CD4-positive, alpha-beta T cell treated with Interleukin-6 at 100 ng/mL for 8 hours (primary cell): ENCODE data around the gene DNAH9.

Experiments
- DNase-seq: peaks from one replicate; pipeline ENCODE4 v3.0.0-alpha.2; 2020; ENCODE audit warnings: mixed read lengths, low spot score

The DNAH9 gene

GRCh38 chr17:11768981-11769380, 170.7 kb downstream of the DNAH9 start:
- DNase-seq = no peak

DNA sequence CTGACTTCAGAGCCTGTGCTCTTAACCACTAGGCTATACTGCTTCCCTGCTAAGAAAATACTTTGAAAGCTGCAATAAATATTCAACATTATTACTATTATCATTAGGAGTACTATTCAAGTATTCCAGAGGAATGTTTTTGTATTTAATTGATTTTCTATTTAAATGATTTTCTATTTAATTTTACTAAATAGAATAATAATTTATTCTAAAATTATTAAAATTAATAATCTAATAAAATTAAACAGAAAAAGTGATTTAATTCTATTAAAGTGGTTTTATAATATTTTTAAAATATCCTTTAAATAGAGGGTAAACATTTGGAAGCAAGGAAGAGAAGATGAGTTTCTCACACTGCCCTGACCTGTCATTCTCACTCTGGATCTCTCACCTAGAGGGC, 173.8 kb downstream of the DNAH9 start:
- no peak for DNase-seq

DNA sequence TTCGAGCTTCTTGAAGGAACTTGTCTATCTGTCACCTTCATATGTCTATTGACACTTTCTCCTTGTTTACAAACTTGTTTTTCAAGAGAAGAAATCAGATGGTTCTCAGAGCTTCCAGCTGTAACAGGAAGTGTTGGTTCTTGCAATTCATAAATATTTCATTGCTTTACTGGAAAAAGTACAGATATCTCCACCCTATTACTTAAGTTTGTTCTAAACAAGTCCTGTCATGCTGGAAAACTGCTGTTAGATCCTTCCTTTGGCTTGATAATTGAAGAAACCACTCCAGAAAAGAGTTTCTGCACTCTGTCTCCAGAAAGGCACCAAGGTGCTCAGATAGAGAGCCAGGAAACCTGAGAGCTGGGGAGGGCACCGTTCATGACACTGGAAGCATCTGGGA, 181.6 kb downstream of the DNAH9 start:
- no peak for DNase-seq

GRCh38 chr17:11780621-11781020, 182.4 kb downstream of the DNAH9 start:
- DNase-seq = no peak

- DNase-seq = no peak
Observed at GRCh38 chr17:11786711-11787438, 188.6 kb downstream of the DNAH9 start.

DNA sequence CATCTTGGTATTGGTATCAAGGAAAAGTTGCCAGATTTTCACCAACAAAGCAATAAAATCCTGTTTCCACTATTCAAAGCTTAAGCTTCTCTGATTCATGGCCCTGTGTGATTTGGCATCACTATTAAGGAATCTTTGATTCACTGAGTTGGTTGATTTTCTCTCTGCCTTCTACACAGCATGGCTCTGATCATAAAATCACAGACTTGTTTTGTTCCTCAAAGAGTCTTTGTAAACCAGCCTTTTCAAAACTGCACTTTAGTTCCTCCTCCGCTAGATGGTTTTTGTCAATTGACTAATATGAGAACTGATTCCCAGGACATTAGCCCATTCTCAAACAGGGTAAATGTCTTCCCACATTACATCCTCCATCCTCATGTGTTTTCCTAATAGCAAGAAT, 197.6 kb downstream of the DNAH9 start:
- DNase-seq = no peak

GRCh38 chr17:11797803-11798202, 199.5 kb downstream of the DNAH9 start:
- no peak for DNase-seq

DNA sequence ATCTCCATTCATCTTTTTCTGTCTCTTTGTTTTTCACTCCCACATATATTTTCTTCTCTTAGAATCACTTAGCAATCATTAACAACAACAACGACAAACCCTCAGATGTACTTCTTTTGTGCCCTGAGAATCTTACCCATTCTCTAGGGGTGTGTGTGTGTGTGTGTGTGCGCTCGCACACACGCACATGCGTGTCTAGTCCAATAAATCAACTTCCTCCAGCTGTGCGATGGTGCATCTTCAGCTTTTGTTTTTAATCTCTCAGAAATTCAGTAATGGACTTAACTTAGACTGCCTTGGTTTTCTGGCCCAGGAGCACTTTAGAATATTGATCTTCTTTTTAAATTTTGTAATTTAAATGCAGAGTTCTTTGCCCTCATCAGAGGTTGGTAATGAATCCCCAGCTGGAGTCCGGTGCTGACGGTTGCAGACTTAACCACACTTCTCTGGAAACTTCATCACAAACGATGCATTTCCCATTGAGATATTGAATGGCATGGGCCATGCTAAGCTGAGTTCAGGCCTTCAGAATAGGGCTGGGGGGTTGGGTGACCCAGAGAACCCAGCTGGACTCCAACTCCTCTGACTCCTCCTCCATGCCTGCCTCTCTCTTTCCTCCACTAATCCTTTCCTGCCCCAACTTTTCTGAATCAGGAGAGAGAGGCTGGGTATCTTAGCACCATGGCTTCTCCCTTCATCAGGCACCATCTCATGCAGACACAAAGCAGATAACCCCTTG, 205.1 kb downstream of the DNAH9 start:
- no peak for DNase-seq

DNA sequence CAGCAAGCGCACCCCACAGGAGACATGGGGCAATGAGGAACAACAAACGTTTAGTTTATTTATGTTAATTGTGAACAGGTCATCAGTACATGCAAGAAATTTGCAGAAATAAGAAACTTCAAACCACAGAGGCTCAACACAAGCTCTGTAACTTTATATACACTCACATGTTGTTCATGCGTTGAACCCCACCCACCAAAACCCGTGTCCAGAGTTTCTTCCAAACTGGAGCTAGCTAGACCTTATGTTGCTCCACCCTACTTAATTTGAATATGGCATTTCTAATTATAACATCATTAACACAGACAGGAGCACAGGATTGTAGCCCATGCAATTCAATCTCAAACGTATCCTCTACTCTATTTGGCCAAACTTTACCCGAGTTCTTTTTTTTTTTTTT, 206.9 kb downstream of the DNAH9 start:
- no peak for DNase-seq

DNA sequence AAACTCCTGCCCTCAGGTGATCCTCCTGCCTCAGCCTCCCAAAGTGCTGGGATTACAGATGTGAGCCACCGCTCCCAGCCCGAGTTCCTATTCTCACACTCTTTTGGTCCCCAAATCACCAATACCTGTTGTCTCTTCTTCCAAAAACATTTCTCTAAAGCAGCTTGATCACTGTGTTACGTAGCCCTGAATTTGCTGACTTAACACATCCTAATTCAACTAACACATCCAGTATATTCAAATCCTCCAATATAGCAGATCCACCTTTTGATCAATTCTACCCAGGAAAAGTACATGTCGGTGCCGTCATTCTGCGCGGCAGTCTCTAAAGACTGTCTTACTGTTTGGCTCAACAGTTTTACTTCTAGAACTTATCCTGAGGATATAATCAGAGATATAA, 207.7 kb downstream of the DNAH9 start:
- no peak for DNase-seq

DNA sequence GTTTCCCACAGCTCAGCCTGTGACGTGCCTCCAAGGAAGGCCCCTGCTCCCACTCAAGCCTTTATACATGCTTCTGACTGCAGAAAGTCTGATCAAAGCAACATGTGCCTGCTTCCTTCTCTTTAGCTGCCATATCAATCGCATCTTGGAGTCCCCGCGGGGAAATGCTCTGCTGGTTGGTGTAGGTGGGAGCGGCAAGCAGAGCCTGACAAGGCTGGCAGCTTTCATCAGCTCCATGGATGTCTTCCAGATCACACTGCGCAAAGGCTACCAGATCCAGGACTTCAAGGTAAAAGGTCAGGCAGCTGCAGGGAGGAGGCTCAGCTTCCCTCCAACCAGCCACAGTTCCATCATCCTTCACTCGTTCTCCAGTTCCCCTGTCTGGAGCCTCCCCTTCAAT, 209.3 kb downstream of the DNAH9 start:
- DNase-seq = no peak

GRCh38 chr17:11813278-11813677, 215.0 kb downstream of the DNAH9 start:
- DNase-seq = no peak

DNA sequence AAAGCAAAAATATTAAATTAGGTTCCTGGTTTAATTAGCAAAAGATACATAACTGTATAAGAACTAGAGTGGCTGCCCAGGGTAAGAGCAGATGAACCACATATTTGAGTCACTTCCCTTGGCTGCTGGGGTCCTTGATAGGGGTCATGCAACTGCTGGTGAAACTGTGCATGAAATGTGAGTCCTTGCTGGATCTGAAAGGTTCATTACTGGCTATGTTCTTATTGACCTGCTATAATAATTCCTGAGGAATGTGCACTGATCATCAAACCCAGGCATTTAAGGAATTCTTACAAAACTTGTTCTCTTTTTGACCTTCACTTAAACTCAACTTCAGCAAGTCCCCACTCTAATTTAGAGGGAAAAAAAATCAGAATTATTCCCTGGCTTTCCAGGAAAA, 215.6 kb downstream of the DNAH9 start:
- DNase-seq = no peak

DNA sequence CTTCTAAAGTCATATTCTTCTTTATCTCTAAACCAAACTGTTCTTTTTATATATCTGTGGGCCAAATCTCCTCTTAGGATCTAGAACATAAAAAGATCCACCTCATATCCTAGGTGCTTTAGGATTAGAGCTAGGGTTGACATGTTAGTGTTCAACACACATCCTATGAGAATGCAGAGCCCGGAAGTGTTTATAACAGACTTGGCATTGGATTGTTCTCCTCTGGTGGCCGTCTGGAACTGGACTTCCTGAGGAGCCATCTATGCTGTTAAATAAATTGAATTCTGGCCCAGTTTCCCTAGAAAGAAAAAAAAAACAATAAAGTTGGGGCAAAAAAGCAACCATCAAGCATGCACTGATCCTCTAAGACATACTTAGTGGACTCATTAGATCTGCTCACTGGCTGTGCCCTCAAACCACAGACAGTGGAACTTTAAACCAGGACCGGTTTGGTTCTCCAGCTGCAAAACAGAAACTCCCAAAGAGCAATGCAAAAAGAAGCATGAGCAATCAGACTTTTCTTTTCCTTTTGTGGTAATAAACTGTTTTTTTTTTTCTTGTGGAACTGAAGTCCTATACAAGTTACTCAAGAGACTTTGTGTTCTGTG, 216.5 kb downstream of the DNAH9 start:
- no peak for DNase-seq

- no peak for DNase-seq
Observed at GRCh38 chr17:11816409-11816808, 218.1 kb downstream of the DNAH9 start.

DNA sequence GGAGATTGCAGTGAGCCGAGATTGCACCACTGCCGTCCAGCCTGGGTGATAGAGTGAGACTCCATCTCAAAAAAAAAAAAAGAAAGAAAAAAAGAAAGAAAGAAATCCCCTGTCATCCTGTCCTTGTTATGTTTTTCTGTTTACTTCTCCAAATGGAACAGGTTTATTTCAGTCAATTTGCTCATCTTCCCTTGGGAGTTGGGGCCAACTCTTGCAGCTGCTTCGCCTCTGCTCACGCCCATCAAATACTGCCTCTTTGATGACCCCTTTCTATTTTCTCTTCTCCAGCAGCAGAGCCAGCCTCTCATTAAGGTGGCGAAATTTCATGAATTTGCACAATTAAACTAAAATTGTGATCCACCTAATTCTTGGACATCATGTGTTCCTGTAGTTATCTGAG, 225.6 kb downstream of the DNAH9 start:
- DNase-seq = no peak

- no peak for DNase-seq
Observed at GRCh38 chr17:11825572-11826209, 227.4 kb downstream of the DNAH9 start.

DNA sequence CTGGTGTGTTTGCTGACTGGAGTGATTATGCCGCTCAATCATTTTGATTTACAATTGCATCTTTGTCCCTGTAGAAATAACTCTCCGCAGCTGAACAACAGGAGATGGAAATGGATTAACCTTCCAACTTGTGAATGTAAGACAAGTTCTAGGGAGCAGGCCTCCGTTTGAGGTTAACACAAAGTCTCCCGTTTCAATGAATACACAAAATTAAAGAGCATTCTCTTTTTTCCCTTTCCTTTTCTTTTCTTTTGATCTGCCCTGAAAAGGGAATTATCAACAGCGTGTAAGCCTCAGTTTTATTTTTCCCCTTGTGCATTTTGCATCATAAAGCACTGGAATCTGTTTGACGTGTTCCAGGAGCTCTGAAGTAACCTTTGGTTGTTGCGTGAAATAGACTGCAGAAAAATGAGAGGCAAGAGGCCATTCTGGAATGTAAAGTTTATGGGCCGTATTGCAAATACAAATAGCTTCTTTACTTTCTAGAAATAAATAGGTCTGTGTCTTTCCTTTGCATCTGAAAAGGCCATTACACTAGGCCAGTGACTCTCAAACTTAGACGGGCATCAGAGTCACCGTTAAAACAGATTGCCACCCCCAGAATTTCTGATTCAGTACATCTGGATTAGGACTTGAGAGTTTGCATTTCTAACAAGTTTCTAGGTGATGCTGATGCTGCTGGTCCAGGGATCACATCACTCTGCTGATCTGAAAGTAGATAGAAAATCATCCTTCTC, 234.3 kb downstream of the DNAH9 start:
- no peak for DNase-seq

GRCh38 chr17:11836508-11836907, 238.2 kb downstream of the DNAH9 start:
- DNase-seq = no peak

GRCh38 chr17:11840052-11840451, 241.8 kb downstream of the DNAH9 start:
- DNase-seq = no peak

GRCh38 chr17:11840831-11841230, 242.6 kb downstream of the DNAH9 start:
- no peak for DNase-seq

DNA sequence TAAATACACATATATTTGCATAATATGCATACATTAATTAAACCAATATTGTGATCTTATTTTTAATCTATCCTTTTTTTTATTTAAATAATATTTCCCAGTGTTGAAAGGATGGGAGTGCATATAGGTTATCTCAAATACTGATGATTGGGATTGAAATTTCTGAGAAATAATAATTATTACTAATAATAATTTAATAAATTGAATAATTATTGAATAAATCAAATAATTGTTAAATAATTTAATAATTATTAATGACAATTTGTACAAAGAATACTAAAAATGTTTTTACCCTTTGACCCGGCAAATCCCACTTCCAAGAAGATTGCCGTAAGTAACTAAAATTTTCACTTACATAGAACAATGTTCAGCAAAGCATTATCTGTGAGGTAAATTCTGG, 250.1 kb downstream of the DNAH9 start:
- DNase-seq = no peak
